Liver (tissue), 9 donors: ENCODE data around the gene POLR1H. TPM values are rescaled to one million over a fixed set of nuclear protein-coding genes. Genes with fewer than 3 reads are reported as not detected.

Source experiments
- DNase-seq: peaks from one replicate; pipeline ENCODE4 v3.0.0-alpha.2; 2017; ENCODE audit warnings: low spot score
- H3K27ac ChIP-seq, 2 donors: one replicate each; pipeline ENCODE4 v1.7.0; 2013; ENCODE audit warnings: inconsistent platforms in 2 of 2, low read length in 2 of 2, control low read depth in 1 of 2, low read depth in 1 of 2, mild to moderate bottlenecking in 1 of 2
- H3K27me3 ChIP-seq, 4 donors: one replicate each; pipeline versions ENCODE4 v1.6.1 to v1.7.0; 2013; ENCODE audit warnings: low read length in 3 of 4, inconsistent platforms in 1 of 4, mild to moderate bottlenecking in 1 of 4, moderate library complexity in 1 of 4; ENCODE audit not compliant: control insufficient read depth in 4 of 4, insufficient read depth in 4 of 4
- H3K36me3 ChIP-seq, 4 donors: one replicate each; pipeline versions ENCODE4 v1.6.1 to v1.7.0; 2013; ENCODE audit warnings: low read length in 3 of 4, mild to moderate bottlenecking in 3 of 4, low read depth in 1 of 4, moderate library complexity in 1 of 4; ENCODE audit not compliant: control insufficient read depth in 4 of 4, insufficient read depth in 3 of 4
- H3K4me1 ChIP-seq, 4 donors: one replicate each; pipeline versions ENCODE4 v1.6.1 to v1.7.0; 2013; ENCODE audit warnings: low read length in 3 of 4, mild to moderate bottlenecking in 3 of 4, moderate library complexity in 1 of 4; ENCODE audit not compliant: control insufficient read depth in 4 of 4, insufficient read depth in 4 of 4
- H3K4me3 ChIP-seq, 3 donors: one replicate each; pipeline versions ENCODE4 v1.6.1 to v1.7.0; 2013; ENCODE audit warnings: low read length in 3 of 3, control low read depth in 1 of 3, low read depth in 1 of 3, mild to moderate bottlenecking in 1 of 3
- H3K9ac ChIP-seq, 2 donors: one replicate each; pipeline ENCODE4 v1.7.0; 2013; ENCODE audit warnings: low read length in 2 of 2, mild to moderate bottlenecking in 2 of 2, moderate library complexity in 2 of 2, control low read depth in 1 of 2, low read depth in 1 of 2
- H3K9me3 ChIP-seq, 4 donors: one replicate each; pipeline versions ENCODE4 v1.6.1 to v1.7.0; 2013; ENCODE audit warnings: low read length in 3 of 4; ENCODE audit not compliant: control insufficient read depth in 4 of 4
- ATF3 ChIP-seq: IDR thresholded peaks from 2 replicates; pipeline ENCODE4 v1.6.1; 2016; ENCODE audit warnings: antibody characterized with exemption
- EGR1 ChIP-seq, 2 donors: IDR thresholded peaks; 2 replicates each; pipeline ENCODE4 v1.6.1; 2016 to 2018; ENCODE audit warnings: antibody characterized with exemption in 2 of 2, low read depth in 2 of 2
- FOXA1 ChIP-seq: IDR thresholded peaks from 2 replicates; pipeline ENCODE4 v1.6.1; 2016; ENCODE audit warnings: antibody characterized with exemption
- FOXA2 ChIP-seq: IDR thresholded peaks from 2 replicates; pipeline ENCODE4 v1.6.1; 2016; ENCODE audit warnings: antibody characterized with exemption
- GABPA ChIP-seq, 2 donors: IDR thresholded peaks in 1 of 2; conservative IDR thresholded peaks in 1 of 2; 2 replicates each; pipeline ENCODE4 v1.6.1; 2016; ENCODE audit warnings: antibody characterized with exemption in 2 of 2, mild to moderate bottlenecking in 1 of 2, moderate library complexity in 1 of 2
- HNF4A ChIP-seq, 2 donors: conservative IDR thresholded peaks; 2 replicates each; pipeline ENCODE4 v1.6.1; 2016; ENCODE audit warnings: antibody characterized with exemption in 2 of 2, mild to moderate bottlenecking in 2 of 2
- HNF4G ChIP-seq: IDR thresholded peaks from 2 replicates; pipeline ENCODE4 v1.6.1; 2016; ENCODE audit warnings: antibody characterized with exemption
- JUND ChIP-seq, 2 donors: IDR thresholded peaks; 2 replicates each; pipeline ENCODE4 v1.6.1; 2016; ENCODE audit warnings: antibody characterized with exemption in 2 of 2
- MAX ChIP-seq: IDR thresholded peaks from 2 replicates; pipeline ENCODE4 v1.6.1; 2016; ENCODE audit warnings: antibody characterized with exemption
- NR2F2 ChIP-seq: IDR thresholded peaks from 2 replicates; pipeline ENCODE4 v1.6.1; 2016; ENCODE audit warnings: antibody characterized with exemption
- RAD21 ChIP-seq, 2 donors: IDR thresholded peaks; 2 replicates each; pipeline ENCODE4 v1.6.1; 2016; ENCODE audit warnings: antibody characterized with exemption in 2 of 2, mild to moderate bottlenecking in 2 of 2
- REST ChIP-seq: IDR thresholded peaks from 2 replicates; pipeline ENCODE4 v1.6.1; 2016; ENCODE audit warnings: antibody characterized with exemption, mild to moderate bottlenecking
- RXRA ChIP-seq, 2 donors: IDR thresholded peaks; 2 replicates each; pipeline ENCODE4 v1.6.1; 2017 to 2018; ENCODE audit warnings: antibody characterized with exemption in 2 of 2, mild to moderate bottlenecking in 1 of 2
- SP1 ChIP-seq: IDR thresholded peaks from 2 replicates; pipeline ENCODE4 v1.6.1; 2018; ENCODE audit warnings: antibody characterized with exemption, mild to moderate bottlenecking
- TAF1 ChIP-seq: conservative IDR thresholded peaks from 2 replicates; pipeline ENCODE4 v1.6.1; 2016; ENCODE audit warnings: antibody characterized with exemption, mild to moderate bottlenecking
- YY1 ChIP-seq: IDR thresholded peaks from 2 replicates; pipeline ENCODE4 v1.6.1; 2016; ENCODE audit warnings: antibody characterized with exemption, mild to moderate bottlenecking
- ZBTB33 ChIP-seq: IDR thresholded peaks from 2 replicates; pipeline ENCODE4 v1.6.1; 2016; ENCODE audit warnings: antibody characterized with exemption
- WGBS: extraction: QIAGEN DNeasy Blood & Tissue Kit; methylation state at CpG from one replicate; pipeline ENCODE4 v1.1.7; 2013; 5-methylcytosine and 5-hydroxymethylcytosine counted together
- polyA plus RNA-seq, 2 donors: library from polyadenylated mRNA; stranded (reverse) in 1 of 2; unstranded in 1 of 2; fragments of 200-250 nt in 1 of 2; fragments of >200 nt in 1 of 2; fragmentation: Nextera tagmentation in 1 of 2; extraction: Ambion mirVana in 1 of 2; gene quantifications; one replicate each; pipeline versions ENCODE4 v1.2.1 to v1.2.3, GENCODE V29; 2013 to 2015
- total RNA-seq, 2 donors: library from RNA; depleted of rRNA; stranded (reverse); fragments of >200 nt; gene quantifications; one replicate each; pipeline ENCODE4 v1.2.3, GENCODE V29; 2014
- TF ChIP-seq, protein P1 (sequence below): fragments of 150-350 bp; IDR thresholded peaks from 2 replicates; pipeline ENCODE4 v1.5.1; 2017; ENCODE audit warnings: improper control_type of control experiment, low read depth, low read length; ENCODE audit not compliant: missing input control
- donor health status: healthy.
- donor health status: healthy.
- donor health status: healthy.
- donor health status: healthy.
- donor health status: healthy.

The POLR1H gene
- total and polyA plus RNA-seq, 4 donors: 7.0 to 27.5 (median 16.8) TPM

GRCh38 chr6:30077218-30077617 lies 16.2 kb downstream of the POLR1H start:
- Histone ChIP-seq H3K36me3 (no peaks in the 10 kb centered on the region), H3K9me3 (no peaks in the 10 kb centered on the region), H3K9ac (no peak overlapping the region), H3K4me3 (no peak overlapping the region), H3K4me1 (peaks cover 6 to 13% (median 9%) of the 10 kb centered on the region in 4 donors), H3K27ac (no peak overlapping the region), H3K27me3 (peaks cover 3 to 16% (median 7%) of the 10 kb centered on the region in 4 donors)
- TF ChIP-seq REST (no peak), RXRA (IDR thresholded peaks at IDR 0.05) (no peak), RAD21 (IDR thresholded peaks at IDR 0.05) (no peak), FOXA2 (no peak), JUND (IDR thresholded peaks at IDR 0.05) (no peak), HNF4A (conservative IDR thresholded peaks at IDR 0.05) (no peak), NR2F2 (no peak), FOXA1 (no peak), EGR1 (IDR thresholded peaks at IDR 0.05; ENCODE audit: low read depth in 2 of 2) (no peak), SP1 (no peak), YY1 (no peak), ZBTB33 (no peak), GABPA (IDR thresholded peaks at IDR 0.05 in 1 of 2, conservative IDR thresholded peaks at IDR 0.05 in 1 of 2) (no peak), MAX (no peak), HNF4G (no peak), ATF3 (no peak), TAF1 (no peak)
- TF ChIP-seq, protein P1, sequence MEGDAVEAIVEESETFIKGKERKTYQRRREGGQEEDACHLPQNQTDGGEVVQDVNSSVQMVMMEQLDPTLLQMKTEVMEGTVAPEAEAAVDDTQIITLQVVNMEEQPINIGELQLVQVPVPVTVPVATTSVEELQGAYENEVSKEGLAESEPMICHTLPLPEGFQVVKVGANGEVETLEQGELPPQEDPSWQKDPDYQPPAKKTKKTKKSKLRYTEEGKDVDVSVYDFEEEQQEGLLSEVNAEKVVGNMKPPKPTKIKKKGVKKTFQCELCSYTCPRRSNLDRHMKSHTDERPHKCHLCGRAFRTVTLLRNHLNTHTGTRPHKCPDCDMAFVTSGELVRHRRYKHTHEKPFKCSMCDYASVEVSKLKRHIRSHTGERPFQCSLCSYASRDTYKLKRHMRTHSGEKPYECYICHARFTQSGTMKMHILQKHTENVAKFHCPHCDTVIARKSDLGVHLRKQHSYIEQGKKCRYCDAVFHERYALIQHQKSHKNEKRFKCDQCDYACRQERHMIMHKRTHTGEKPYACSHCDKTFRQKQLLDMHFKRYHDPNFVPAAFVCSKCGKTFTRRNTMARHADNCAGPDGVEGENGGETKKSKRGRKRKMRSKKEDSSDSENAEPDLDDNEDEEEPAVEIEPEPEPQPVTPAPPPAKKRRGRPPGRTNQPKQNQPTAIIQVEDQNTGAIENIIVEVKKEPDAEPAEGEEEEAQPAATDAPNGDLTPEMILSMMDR: no peak
- DNase-seq: no peak
- WGBS: 56% methylated on average over 4 of the region's 4 CpGs
